ENCODE results near the gene SARDH. TPM values are rescaled to one million over a fixed set of nuclear protein-coding genes. Genes with fewer than 3 reads are reported as not detected.

Gene SARDH
- total and polyA plus RNA-seq, 2 of the 8 experiments (the other 6 are each of a cell fraction or from before 2014, with no cell fraction given): 6.4 to 7.4 TPM

DNA sequence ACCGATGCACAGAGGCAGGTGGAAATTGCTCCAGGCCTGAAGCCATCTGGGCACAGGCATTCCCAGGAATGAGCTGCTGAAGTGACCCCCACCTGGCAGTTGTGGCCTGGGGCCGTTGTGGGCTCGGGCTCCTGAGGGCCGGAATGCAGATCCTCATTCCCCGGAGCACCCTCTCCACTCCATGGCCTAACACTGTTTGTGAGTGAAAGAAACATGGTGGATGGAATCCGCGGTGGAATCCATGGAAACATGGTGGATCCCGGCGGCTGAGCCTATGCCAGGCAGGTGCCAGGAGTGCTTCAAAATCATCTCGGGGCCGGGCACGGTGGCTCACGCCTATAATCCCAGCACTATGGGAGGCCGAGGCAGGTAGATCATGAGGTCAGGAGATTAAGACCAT, 3.6 kb upstream of the SARDH start (continued):
- TF ChIP-seq GABPA (IDR thresholded peaks at IDR 0.05; ENCODE audit: borderline replicate concordance, insufficient read depth, low read length) (no peak), EGR1 (IDR thresholded peaks at IDR 0.05; ENCODE audit: borderline replicate concordance, low read depth, low read length) (no peak), MAX (IDR thresholded peaks at IDR 0.05) (no peak)
- TF ChIP-seq, protein P1, sequence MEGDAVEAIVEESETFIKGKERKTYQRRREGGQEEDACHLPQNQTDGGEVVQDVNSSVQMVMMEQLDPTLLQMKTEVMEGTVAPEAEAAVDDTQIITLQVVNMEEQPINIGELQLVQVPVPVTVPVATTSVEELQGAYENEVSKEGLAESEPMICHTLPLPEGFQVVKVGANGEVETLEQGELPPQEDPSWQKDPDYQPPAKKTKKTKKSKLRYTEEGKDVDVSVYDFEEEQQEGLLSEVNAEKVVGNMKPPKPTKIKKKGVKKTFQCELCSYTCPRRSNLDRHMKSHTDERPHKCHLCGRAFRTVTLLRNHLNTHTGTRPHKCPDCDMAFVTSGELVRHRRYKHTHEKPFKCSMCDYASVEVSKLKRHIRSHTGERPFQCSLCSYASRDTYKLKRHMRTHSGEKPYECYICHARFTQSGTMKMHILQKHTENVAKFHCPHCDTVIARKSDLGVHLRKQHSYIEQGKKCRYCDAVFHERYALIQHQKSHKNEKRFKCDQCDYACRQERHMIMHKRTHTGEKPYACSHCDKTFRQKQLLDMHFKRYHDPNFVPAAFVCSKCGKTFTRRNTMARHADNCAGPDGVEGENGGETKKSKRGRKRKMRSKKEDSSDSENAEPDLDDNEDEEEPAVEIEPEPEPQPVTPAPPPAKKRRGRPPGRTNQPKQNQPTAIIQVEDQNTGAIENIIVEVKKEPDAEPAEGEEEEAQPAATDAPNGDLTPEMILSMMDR (IDR thresholded peaks at IDR 0.05; ENCODE audit: control extremely low read depth in 1 of 3, insufficient read depth in 1 of 3, low read depth in 1 of 3, low read length in 3 of 3): no peak
